ENCODE results near the gene FGF19. TPM values are rescaled to one million over a fixed set of nuclear protein-coding genes. Genes with fewer than 3 reads are reported as not detected.

Gene FGF19
- total RNA-seq, 1 donor from 2014 or later = not detected

DNA sequence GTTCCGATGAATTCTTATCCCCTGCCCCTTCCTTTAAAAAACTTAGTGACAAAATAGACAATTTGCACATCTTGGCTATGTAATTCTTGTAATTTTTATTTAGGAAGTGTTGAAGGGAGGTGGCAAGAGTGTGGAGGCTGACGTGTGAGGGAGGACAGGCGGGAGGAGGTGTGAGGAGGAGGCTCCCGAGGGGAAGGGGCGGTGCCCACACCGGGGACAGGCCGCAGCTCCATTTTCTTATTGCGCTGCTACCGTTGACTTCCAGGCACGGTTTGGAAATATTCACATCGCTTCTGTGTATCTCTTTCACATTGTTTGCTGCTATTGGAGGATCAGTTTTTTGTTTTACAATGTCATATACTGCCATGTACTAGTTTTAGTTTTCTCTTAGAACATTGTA is 50.8 kb downstream of the FGF19 start:
- ATAC-seq = no peak
- intact Hi-C loops (cut with DNase I) = no loop called here
- DNase-seq (ENCODE audit: missing footprints) = no peak

DNA sequence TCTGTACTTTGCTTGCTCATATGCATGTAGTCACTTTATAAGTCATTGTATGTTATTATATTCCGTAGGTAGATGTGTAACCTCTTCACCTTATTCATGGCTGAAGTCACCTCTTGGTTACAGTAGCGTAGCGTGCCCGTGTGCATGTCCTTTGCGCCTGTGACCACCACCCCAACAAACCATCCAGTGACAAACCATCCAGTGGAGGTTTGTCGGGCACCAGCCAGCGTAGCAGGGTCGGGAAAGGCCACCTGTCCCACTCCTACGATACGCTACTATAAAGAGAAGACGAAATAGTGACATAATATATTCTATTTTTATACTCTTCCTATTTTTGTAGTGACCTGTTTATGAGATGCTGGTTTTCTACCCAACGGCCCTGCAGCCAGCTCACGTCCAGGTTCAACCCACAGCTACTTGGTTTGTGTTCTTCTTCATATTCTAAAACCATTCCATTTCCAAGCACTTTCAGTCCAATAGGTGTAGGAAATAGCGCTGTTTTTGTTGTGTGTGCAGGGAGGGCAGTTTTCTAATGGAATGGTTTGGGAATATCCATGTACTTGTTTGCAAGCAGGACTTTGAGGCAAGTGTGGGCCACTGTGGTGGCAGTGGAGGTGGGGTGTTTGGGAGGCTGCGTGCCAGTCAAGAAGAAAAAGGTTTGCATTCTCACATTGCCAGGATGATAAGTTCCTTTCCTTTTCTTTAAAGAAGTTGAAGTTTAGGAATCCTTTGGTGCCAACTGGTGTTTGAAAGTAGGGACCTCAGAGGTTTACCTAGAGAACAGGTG is 51.8 kb downstream of the FGF19 start:
- intact Hi-C loops (cut with DNase I) = no loop called here
- ATAC-seq = no peak
- peak; percentile 5 for DNase-seq (ENCODE audit: missing footprints)

DNA sequence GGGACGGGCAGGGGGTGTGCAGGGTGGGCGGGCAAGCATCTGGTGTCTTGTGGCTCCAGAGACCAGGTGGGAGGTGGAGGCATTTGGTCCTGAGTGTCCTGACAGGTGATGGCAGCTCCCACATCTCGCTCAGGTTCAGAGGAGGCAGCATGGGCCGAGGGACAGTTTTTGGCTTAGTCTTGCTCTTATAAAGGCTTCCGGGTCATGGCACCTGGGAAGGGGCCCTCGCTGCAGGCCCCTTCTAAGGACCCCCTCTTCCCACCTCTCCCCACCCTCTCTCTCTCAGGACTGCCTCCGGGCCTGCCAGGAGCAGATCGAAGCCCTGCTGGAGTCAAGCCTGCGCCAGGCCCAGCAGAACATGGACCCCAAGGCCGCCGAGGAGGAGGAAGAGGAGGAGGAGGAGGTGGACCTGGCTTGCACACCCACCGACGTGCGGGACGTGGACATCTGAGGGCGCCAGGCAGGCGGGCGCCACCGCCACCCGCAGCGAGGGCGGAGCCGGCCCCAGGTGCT is 52.9 kb downstream of the FGF19 start:
- intact Hi-C loops (cut with DNase I) = no loop called here
- ATAC-seq = no peak
- DNase-seq (ENCODE audit: missing footprints) = no peak

DNA sequence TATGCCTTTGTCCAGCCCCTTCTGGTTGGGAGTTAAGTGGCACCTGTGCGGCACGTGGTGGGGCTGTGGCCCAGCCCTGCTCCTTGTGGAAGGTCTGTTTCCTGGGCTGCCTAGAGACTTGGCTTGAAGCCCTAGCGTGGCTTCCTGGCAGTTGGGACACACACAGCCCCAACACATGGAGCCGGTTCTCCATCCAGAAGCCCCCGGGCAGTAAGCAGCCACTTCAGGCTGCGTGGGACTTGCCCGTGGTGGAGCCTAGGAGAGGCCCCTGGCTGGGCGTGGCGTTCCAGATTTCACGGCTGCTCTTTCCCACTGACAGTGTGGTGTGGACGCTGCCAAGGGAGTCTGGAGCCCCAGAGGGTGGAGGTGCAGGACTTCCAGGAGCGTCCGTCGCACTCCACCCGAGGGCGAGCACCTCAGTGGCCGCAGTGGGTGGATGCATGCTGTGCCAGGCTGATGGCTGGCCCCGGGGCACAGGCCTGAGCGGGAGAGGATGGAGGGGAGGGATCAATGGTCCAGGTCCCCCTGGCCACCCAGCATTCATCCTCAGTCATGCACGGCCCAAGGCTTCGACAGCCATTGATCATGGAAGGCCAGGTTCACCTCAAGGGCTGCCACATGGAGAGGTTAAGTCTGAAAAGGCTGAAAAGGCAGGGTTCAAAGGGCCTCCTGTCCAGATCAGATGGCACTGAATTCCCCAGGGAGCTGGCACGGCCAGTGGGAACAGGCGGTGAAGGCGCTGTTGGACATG is 53.6 kb downstream of the FGF19 start:
- ATAC-seq = no peak
- intact Hi-C loops (cut with DNase I) = no loop called here
- DNase-seq (ENCODE audit: missing footprints) = no peak

DNA sequence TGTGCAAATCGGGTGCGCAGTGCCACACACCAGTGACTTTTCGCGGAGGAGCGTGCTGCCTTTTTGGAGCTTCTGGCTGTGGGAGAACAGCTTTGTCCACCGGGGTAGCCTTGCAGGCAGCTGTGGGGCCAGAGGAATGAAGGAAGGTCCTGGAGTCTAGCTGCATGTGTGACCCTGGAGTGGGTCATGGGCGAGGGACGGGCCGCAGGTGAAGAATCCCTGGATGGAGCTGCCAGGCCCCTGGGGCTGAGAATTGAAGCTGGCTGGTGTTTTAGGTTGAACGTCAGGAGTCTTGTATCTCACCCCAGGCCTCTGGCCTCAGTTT is 54.3 kb downstream of the FGF19 start:
- intact Hi-C loops (cut with DNase I) = no loop called here
- ATAC-seq = no peak
- no peak for DNase-seq (ENCODE audit: missing footprints)

DNA sequence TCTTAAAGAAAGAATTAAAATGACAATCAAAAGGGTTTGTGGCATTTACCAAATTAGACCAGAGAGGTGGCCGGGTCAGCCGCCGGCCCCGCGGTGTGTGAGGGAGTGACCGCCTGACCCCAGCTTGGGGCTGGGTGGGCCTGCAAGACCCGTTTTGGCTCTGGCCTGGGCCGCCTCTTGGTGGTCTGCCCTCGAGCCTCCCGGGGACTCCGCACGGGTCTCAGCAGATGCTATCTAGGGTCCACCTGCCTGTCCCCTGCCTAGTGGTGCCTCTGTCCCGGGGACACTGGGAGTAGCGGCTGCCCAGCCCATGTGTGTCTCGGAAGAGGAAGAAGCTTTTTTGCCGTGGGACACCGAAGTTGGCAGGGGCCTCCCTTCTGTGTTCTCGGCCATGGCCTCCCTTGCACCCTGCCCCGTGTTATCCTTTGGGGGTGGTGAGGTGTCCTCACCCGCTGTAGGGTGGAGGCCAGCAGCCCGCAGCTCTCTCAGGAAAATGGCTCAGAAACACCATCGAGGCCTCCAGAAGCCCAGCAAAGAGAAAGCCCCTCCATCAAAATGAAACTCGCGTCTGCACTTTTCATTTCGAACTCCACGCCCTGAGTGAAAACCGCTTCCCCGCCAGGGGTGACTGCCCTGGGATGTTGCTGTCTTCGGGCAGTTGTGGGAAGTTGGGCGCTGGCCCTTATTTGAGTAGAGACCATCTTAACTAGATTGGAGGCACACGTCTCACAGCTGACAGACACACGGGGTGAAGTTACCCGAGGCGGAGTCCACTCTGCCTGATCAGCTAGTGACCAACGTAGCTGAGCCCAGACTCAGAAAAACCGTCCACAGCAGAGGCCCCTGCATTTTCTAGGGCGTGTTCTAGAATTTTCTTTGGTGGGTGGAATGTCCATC is 54.9 kb downstream of the FGF19 start:
- no peak for DNase-seq (ENCODE audit: missing footprints)

More for the DNA sequence above, 54.9 kb downstream of the FGF19 start:
- ATAC-seq = no peak
- intact Hi-C loops (cut with DNase I) = no loop called here

Other genes with a start within 250 kb of the FGF19 start
- gene LINC01488, start 222.4 kb downstream of the FGF19 start, total RNA-seq = 0.08 TPM
- gene CCND1, start 62.9 kb downstream of the FGF19 start, total RNA-seq = 145 TPM
- 9.2 TPM for gene LTO1, start 28.7 kb downstream of the FGF19 start, total RNA-seq
- not detected for gene FGF4, start 71.3 kb upstream of the FGF19 start, total RNA-seq
- not detected for gene FGF3, start 115.4 kb upstream of the FGF19 start, total RNA-seq

All from Right ventricle myocardium inferior (tissue), 1 donor.